BJ (cell line): Measurements from ENCODE around the gene ROBO3. TPM values are rescaled to one million over a fixed set of nuclear protein-coding genes. Genes with fewer than 3 reads are reported as not detected.

Experiments used
- CTCF ChIA-PET: fragments of 350-600 bp; formaldehyde crosslinking; extraction: SDS; loops from one replicate; lab custom pipeline; 2021; ENCODE audit warnings: antibody characterized with exemption, inconsistent platforms; lab: Yijun Ruan, JAX
- POLR2A ChIA-PET: fragments of 300-600 bp; sonication (Branson Sonifier 250); formaldehyde crosslinking; extraction: SDS; loops from one replicate; lab custom pipeline; 2021; ENCODE audit warnings: antibody characterized with exemption; lab: Charles Lee
- DNase-seq: peaks from one replicate; pipeline ENCODE4 v3.0.0-alpha.2; 2011; ENCODE audit warnings: low read depth
- H3K27me3 ChIP-seq: 2 replicates; pipeline ENCODE4 v1.6.0; 2011; ENCODE audit warnings: low read length; ENCODE audit not compliant: control insufficient read depth, insufficient read depth
- H3K36me3 ChIP-seq: 2 replicates; pipeline ENCODE4 v1.5.1; 2011; ENCODE audit warnings: low read length; ENCODE audit not compliant: control insufficient read depth, insufficient read depth
- H3K4me3 ChIP-seq: 2 replicates; pipeline ENCODE4 v1.5.1; 2011; ENCODE audit warnings: low read depth, mild to moderate bottlenecking, control low read depth, low read length
- polyA plus RNA-seq: library from polyadenylated mRNA; depleted of rRNA; stranded (reverse); fragments of >200 nt; gene quantifications from 2 replicates; pipeline ENCODE4 v1.2.3, GENCODE V29; 2011
- TF ChIP-seq, protein P1 (sequence below): IDR thresholded peaks from 2 replicates; pipeline ENCODE4 v1.5.1; 2011; ENCODE audit warnings: low read depth, mild to moderate bottlenecking, control low read depth, inconsistent platforms, low read length, moderate library complexity; ENCODE audit not compliant: insufficient read depth

The ROBO3 gene
- polyA plus RNA-seq, 1 experiment = 27.8 TPM

DNA sequence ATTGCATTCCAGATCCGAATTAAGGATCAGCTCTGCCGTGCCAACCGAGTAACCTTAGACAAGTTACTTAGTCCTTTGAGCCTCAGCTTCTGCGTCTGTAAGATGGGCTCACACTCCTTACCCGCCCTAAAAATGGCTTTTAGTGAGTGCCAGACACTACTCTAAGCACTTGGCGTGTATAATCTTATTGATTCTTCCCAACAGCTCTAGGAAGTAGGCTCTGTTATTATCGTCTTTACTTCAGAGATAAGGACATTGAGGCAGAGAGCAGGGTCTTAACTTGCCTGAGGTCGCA lies 21.7 kb upstream of the ROBO3 start:
- H3K36me3 ChIP-seq = no peaks in the 10 kb centered on the region
- POLR2A ChIA-PET = no interaction called here
- CTCF ChIA-PET = interaction anchor here (1.2 to 3.4 kb wide), 2 partner anchors 23 to 86 kb away, joined by 3 to 21 read pairs; partner anchors contain the start of gene ROBO3
- no peak overlapping the region for H3K4me3 ChIP-seq
- TF ChIP-seq, protein P1, sequence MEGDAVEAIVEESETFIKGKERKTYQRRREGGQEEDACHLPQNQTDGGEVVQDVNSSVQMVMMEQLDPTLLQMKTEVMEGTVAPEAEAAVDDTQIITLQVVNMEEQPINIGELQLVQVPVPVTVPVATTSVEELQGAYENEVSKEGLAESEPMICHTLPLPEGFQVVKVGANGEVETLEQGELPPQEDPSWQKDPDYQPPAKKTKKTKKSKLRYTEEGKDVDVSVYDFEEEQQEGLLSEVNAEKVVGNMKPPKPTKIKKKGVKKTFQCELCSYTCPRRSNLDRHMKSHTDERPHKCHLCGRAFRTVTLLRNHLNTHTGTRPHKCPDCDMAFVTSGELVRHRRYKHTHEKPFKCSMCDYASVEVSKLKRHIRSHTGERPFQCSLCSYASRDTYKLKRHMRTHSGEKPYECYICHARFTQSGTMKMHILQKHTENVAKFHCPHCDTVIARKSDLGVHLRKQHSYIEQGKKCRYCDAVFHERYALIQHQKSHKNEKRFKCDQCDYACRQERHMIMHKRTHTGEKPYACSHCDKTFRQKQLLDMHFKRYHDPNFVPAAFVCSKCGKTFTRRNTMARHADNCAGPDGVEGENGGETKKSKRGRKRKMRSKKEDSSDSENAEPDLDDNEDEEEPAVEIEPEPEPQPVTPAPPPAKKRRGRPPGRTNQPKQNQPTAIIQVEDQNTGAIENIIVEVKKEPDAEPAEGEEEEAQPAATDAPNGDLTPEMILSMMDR = no peak
- peaks cover 71% of the 10 kb centered on the region for H3K27me3 ChIP-seq
- DNase-seq = no peak

DNA sequence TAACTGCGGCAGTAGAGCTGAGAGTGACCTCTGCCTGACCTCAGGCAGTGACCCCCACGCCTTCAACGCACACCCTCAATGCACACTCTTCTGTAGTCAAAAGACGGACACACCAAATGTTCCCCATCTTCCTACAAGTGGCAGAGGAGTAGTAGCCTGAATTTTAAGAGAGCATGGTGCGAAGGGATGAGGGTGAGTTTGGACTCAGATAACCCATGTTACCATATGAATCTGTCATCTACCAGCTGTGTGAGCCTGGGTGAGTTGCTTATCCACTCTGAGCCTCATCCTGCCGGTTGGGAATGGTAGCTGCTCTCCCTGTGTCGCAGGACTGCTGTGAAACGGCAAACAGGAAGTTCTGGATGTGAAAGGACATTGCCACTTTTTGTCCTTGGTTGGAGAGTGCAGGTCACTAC lies 20.6 kb upstream of the ROBO3 start:
- no peak overlapping the region for H3K4me3 ChIP-seq
- DNase-seq = no peak
- CTCF ChIA-PET = interaction anchor here (0.8 to 3.4 kb wide), 5 partner anchors 8 to 200 kb away, joined by 3 to 21 read pairs (median 4); partner anchors contain the start of gene ROBO3
- peaks cover 64% of the 10 kb centered on the region for H3K27me3 ChIP-seq
- TF ChIP-seq, protein P1 = no peak
- no peaks in the 10 kb centered on the region for H3K36me3 ChIP-seq
- POLR2A ChIA-PET = no interaction called here

DNA sequence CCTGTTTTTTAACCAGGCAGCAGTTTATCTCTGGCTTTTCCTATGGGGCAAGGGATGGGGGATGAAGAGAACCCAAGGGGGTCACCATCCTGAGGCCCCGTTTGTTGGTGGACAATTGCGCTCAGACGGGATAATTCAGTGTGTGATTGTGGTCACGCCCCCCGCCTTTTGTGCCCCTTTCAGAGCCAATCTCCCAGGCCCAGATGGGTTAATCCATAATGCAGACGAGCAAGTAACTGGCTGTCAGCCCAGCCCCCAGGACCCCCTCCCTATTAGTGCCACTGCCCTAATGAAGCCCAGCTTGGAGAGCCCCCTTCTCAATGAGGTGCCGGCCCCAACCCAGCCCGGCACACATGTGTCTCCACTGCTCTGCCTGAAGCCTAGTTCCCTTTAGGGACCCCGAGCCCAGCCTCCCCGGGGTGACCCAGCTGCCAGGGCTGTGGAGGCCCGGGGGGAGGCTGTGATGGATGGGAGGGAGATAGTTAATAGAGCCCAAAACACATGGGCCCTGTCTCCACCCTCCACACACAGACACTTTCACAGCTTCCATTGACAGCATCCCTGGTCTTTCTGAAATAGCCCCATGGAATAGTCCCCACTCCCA lies 19.1 kb upstream of the ROBO3 start:
- TF ChIP-seq, protein P1 = no peak
- Histone ChIP-seq H3K27me3 (peaks cover 58% of the 10 kb centered on the region), H3K4me3 (no peak overlapping the region), H3K36me3 (no peaks in the 10 kb centered on the region)
- DNase-seq = no peak
- POLR2A ChIA-PET = no interaction called here
- CTCF ChIA-PET = interaction anchor here (1.1 to 1.3 kb wide), 3 partner anchors 8 to 23 kb away, joined by 4 to 6 read pairs (median 4); no protein-coding TSS in a partner anchor

DNA sequence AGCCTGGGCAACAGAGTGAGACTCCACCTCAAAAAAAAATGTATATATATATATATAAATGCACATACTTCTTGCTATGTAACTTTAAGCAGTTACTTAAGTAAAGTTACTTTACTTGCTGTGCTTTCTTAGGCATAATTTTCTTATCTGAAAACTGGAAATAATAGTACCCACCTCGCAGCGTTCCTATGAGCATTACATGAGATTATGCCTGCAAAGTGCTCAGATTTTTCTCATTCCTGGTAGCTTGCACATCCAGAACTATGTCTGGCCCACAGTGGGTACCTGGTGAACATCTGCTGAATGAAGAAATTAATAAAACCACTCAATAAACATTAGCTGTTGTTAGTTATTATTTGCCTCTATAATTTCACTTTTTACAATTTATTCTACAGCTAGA lies 6.1 kb upstream of the ROBO3 start:
- DNase-seq = no peak
- TF ChIP-seq, protein P1 = no peak
- ChIA-PET CTCF (interaction anchor here (1.1 to 3.1 kb wide), 4 partner anchors 8 to 21 kb away, joined by 4 to 11 read pairs (median 6); no protein-coding TSS in a partner anchor), POLR2A (no interaction called here)
- Histone ChIP-seq H3K27me3 (peaks cover 30% of the 10 kb centered on the region), H3K4me3 (no peak overlapping the region), H3K36me3 (no peaks in the 10 kb centered on the region)

DNA sequence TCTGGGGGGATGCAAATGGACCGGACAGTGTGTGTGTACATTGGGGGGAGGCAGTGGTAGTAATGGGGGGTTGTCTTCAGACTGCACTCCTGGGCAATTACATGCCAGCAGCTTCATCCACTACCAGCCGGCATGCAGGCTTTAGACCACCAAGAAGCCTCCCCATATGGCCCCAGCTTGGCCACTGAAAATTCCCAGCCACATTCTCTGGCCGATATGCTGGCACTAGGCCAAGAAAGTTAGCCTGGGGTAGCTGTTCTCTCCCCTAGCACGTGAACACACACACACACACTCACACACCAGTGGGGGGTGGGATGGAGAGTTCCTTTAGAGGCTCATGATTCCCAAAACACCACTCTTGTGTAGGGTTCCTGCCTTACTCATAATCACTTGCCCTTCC lies 3.6 kb upstream of the ROBO3 start:
- ChIA-PET CTCF (no interaction called here), POLR2A (no interaction called here)

More for the DNA sequence above, 3.6 kb upstream of the ROBO3 start:
- Histone ChIP-seq H3K4me3 (no peak overlapping the region), H3K27me3 (peaks cover 47% of the 10 kb centered on the region), H3K36me3 (no peaks in the 10 kb centered on the region)
- no peak for DNase-seq
- TF ChIP-seq, protein P1 = no peak
